ENCODE data around the gene FADS1.
A peak's percentile ranks its signal among the peaks of the same experiment; 100 is the strongest.

The FADS1 gene

DNA sequence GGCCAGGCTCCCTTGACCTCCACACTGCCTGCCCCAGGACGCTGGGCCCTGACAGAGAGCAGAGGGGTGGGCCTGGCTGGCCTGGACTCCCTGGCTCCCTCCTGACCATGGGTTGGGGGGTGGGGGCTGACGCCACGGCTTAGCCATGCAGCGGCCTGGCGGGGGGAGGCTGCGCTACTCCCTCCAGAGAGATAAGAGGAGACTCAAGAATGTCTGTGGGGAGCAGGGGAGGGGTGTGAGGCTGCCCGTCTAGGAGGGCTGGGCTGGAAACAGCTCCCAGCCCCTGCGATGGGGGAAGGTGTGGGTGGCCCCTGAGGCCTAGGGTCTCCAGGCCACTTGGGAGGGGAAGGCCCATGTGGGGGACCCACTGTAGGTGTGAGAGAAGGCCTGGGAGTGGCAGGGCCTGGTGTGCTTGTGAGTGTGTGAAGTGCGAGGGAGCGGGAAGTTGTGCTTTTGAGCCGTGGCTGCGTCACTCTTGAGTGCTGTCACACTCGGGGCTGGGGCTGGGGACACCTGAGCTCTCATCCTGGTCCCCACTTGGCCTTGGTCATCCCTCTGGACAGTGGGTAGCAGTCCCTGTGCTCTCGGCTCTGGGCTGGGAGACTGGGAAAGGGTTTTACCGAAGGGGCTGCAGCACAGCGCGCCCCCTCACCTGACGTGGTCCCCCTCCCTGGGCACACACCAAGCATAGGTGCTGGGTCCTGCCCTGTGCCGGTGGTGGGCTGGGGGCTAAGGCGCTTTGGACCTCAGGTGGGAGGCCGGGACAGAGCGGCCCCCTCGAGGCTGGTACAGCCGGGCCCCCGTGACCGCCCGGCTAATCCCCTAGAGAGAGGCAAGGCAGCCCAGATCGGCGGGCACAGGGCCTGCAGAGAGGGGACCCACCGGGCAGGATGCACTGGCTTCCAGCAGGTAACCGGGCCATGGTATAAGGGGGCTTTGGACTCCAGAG lies 62.0 kb downstream of the FADS1 start:
- no peak overlapping the region for H3K27ac ChIP-seq (ENCODE audit: low read depth, low read length)
- peaks cover 28% of the 10 kb centered on the region for H3K4me1 ChIP-seq (ENCODE audit: control insufficient read depth, insufficient read depth, low read length, unreplicated experiment)
- no peaks in the 10 kb centered on the region for H3K36me3 ChIP-seq (ENCODE audit: insufficient read depth, low read length)
- H3K4me3 ChIP-seq (ENCODE audit: low read depth, low read length), result no peak overlapping the region
- no peak overlapping the region for H2AFZ ChIP-seq (ENCODE audit: low read length, unreplicated experiment)
- H3K79me2 ChIP-seq (ENCODE audit: control insufficient read depth, insufficient read depth, low read length, unreplicated experiment), result no peaks in the 10 kb centered on the region
- no peaks in the 10 kb centered on the region for H3K27me3 ChIP-seq (ENCODE audit: insufficient read depth, low read length)

DNA sequence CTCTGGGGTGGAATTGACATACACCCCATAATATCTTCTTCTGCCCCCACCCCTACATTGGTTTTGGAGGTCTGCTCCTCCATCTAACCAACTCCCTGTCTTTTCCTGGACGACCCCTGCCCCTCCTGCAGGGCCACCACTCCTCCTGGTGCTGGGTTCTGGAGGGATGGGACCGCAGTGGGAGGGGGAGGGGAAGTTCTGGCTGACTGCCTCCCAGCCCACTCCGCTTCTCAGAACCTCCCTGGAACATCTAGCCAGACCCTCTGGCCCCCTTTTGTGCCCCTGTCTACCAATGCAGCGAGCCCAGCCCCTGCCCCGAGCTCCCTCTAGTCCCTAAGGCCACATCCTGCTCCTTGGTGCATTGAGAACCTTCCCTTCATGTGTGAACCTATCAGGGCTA lies 63.1 kb downstream of the FADS1 start:
- H3K4me3 ChIP-seq (ENCODE audit: low read depth, low read length), result no peak overlapping the region
- no peaks in the 10 kb centered on the region for H3K36me3 ChIP-seq (ENCODE audit: insufficient read depth, low read length)
- no peak overlapping the region for H2AFZ ChIP-seq (ENCODE audit: low read length, unreplicated experiment)
- no peaks in the 10 kb centered on the region for H3K79me2 ChIP-seq (ENCODE audit: control insufficient read depth, insufficient read depth, low read length, unreplicated experiment)
- no peak overlapping the region for H3K27ac ChIP-seq (ENCODE audit: low read depth, low read length)
- H3K4me1 ChIP-seq (ENCODE audit: control insufficient read depth, insufficient read depth, low read length, unreplicated experiment), result peaks cover 28% of the 10 kb centered on the region
- no peaks in the 10 kb centered on the region for H3K27me3 ChIP-seq (ENCODE audit: insufficient read depth, low read length)

DNA sequence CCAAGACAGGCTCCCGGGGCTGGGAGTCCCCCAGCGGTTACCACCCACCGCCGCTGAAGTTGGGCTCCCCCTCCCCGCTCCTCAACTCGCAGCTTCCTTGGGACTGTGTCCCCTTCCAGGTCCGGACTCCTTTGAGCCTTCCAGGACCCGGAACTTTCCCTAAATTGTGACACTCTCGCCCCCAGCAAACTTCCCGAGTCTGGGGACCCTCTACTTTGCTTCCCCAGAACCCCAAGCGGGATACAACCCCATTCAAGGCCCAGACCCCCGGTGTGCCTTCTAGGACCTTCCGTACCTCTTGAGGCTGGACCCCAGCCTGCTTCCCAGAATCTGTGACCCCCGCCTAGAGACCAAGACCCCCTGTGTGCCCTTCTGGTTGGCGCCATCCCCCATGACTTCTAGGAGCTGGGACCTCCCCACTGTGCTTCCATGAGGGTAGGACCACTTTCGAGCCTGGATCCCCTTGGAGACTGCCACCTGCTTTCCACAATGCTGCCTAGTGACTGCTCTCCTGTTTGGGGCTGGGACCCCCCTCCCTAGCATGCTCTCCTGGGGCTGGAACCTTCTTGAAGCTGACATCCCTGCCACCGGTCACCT lies 63.8 kb downstream of the FADS1 start:
- H3K4me3 ChIP-seq (ENCODE audit: low read depth, low read length), result peak overlapping the region; percentile 80
- peaks cover 28% of the 10 kb centered on the region for H3K4me1 ChIP-seq (ENCODE audit: control insufficient read depth, insufficient read depth, low read length, unreplicated experiment)
- H3K79me2 ChIP-seq (ENCODE audit: control insufficient read depth, insufficient read depth, low read length, unreplicated experiment), result no peaks in the 10 kb centered on the region
- H3K27me3 ChIP-seq (ENCODE audit: insufficient read depth, low read length), result no peaks in the 10 kb centered on the region
- no peaks in the 10 kb centered on the region for H3K36me3 ChIP-seq (ENCODE audit: insufficient read depth, low read length)
- H2AFZ ChIP-seq (ENCODE audit: low read length, unreplicated experiment), result peak overlapping the region; percentile 73
- H3K27ac ChIP-seq (ENCODE audit: low read depth, low read length), result no peak overlapping the region

DNA sequence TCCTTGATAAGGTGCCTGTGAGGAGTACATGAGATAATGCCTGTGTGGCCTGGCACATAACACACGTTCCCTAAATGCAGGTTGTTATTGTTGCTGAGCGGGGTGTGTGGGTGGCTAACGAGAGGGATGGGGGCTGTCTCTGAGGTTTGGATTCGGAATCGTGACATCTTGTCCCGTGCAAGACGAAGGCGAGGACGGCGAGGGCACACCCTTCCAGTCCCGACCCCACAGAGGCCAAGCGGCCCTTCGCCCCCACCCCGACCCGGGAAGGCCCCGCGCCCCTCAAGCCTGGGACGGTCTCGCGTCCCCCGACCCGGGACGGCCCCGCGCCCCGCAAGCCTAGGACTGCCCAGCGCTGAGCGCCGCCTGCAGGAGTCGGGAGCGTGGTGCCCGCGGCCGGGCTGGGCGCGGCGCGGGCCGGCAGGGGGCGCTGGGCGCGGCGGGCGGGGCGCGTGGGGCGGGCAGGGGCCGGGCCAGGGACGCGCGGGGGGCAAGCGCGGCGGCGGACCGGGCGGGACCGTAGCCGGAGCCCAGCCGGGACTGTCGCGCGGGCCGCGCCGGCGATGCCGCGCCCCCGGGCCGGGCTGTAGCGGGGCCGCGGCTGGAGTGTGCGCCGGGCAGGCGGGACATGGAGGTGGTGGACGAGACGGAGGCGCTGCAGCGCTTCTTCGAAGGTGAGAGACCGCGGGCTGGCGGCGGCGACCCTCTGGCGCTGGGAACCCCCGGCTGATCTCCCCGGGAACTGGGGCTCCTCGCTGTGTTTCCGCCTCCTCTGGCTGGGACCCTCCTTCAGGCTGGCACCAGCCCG lies 64.5 kb downstream of the FADS1 start, which contains the start of gene MYRF:
Gene MYRF, plus strand, starts transcription at position 520 of the 808 bp plus-strand sequence. Its CDS starts 109 bp downstream, at position 629.
- peaks cover 23% of the 10 kb centered on the region for H3K4me1 ChIP-seq (ENCODE audit: control insufficient read depth, insufficient read depth, low read length, unreplicated experiment)
- H3K4me3 ChIP-seq (ENCODE audit: low read depth, low read length), result peak within 1 kb of the TSS; percentile 80
- no peaks in the 10 kb centered on the region for H3K27me3 ChIP-seq (ENCODE audit: insufficient read depth, low read length)
- H3K27ac ChIP-seq (ENCODE audit: low read depth, low read length), result no peak within 1 kb of the TSS
- H3K79me2 ChIP-seq (ENCODE audit: control insufficient read depth, insufficient read depth, low read length, unreplicated experiment), result no peaks in the 10 kb centered on the region
- no peaks in the 10 kb centered on the region for H3K36me3 ChIP-seq (ENCODE audit: insufficient read depth, low read length)
- peak within 1 kb of the TSS; percentile 73 for H2AFZ ChIP-seq (ENCODE audit: low read length, unreplicated experiment)

DNA sequence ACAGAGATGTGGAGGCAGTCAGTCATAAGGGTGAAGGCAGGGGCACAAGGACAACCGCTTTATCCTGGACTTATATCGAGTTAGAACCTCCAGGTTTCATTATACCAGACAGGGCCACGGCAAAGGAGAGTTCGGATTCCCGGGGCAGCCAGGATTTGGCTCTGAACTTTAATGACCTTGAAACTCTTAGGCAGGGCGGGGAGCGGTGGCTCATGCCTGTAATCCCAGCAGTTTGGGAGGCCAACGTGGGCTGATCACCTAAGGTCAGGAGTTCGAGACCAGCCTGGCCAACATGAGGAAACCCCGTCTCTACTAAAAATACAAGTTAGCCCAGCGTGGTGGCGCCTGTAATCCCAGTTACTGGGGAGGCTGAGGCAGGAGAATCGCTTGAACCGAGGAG lies 65.4 kb downstream of the FADS1 start:
- Histone ChIP-seq H3K36me3 (ENCODE audit: insufficient read depth, low read length) (no peaks in the 10 kb centered on the region), H3K4me1 (ENCODE audit: control insufficient read depth, insufficient read depth, low read length, unreplicated experiment) (peaks cover 14% of the 10 kb centered on the region)

DNA sequence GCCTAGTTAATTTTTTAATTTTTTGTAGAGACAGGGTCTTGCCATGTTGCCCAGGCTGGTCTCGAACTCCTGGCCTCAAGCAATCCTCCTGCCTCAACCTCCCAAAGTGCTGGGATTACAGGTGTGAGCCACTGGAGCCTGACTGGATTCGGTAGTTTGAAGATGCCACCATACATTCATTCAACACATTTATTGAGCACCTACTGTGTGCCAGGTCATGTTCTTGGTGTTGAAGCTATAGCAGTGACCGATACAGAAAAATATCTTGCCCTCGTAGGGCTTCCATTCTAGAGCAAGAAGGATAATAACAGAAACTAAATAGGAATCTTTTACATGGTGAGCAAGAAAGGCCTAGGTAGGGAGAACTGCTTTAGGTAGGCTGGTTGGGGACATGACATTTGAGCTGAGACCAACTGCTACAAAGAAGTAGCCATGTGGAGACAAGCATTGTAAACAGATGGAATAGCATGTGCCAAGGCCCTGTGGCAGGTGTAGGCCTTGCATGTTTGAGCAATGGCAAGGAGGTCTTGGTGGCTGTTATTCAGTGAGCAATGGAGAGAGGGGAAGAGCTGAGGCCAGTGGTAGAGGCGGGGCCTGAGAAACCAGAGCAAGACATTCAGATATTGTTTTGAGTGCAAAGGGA lies 66.1 kb downstream of the FADS1 start:
- Histone ChIP-seq H3K27ac (ENCODE audit: low read depth, low read length) (no peak overlapping the region), H3K4me1 (ENCODE audit: control insufficient read depth, insufficient read depth, low read length, unreplicated experiment) (peaks cover 8% of the 10 kb centered on the region), H3K27me3 (ENCODE audit: insufficient read depth, low read length) (no peaks in the 10 kb centered on the region)

More for the DNA sequence above, 65.4 kb downstream of the FADS1 start:
- no peaks in the 10 kb centered on the region for H3K79me2 ChIP-seq (ENCODE audit: control insufficient read depth, insufficient read depth, low read length, unreplicated experiment)
- H3K27me3 ChIP-seq (ENCODE audit: insufficient read depth, low read length), result no peaks in the 10 kb centered on the region
- no peak overlapping the region for H2AFZ ChIP-seq (ENCODE audit: low read length, unreplicated experiment)
- no peak overlapping the region for H3K4me3 ChIP-seq (ENCODE audit: low read depth, low read length)
- no peak overlapping the region for H3K27ac ChIP-seq (ENCODE audit: low read depth, low read length)

More for the DNA sequence above, 66.1 kb downstream of the FADS1 start:
- Histone ChIP-seq H3K79me2 (ENCODE audit: control insufficient read depth, insufficient read depth, low read length, unreplicated experiment) (no peaks in the 10 kb centered on the region), H3K36me3 (ENCODE audit: insufficient read depth, low read length) (no peaks in the 10 kb centered on the region), H3K4me3 (ENCODE audit: low read depth, low read length) (no peak overlapping the region), H2AFZ (ENCODE audit: low read length, unreplicated experiment) (no peak overlapping the region)
